Thyroid gland (tissue), 4 donors: ENCODE measurements around the gene C19orf73. TPM values are rescaled to one million over a fixed set of nuclear protein-coding genes. Genes with fewer than 3 reads are reported as not detected.
"Not testable (repeated sequence)": the region's sequence is repeated elsewhere in the genome, so short reads cannot be mapped to it uniquely, and the experiment has no call there.

Experiments
- DNase-seq, 2 donors: peaks; one replicate each; pipeline ENCODE4 v3.0.0-alpha.2; 2019
- H3K27ac ChIP-seq, 3 donors: fragments of 200-600 bp; sonication (generic); 1 replicate in 2 of 3; 2 replicates in 1 of 3; pipeline ENCODE4 v1.5.1; 2016 to 2019; ENCODE audit warnings: mild to moderate bottlenecking in 1 of 3, moderate library complexity in 1 of 3
- H3K27me3 ChIP-seq: fragments of 200-600 bp; sonication (generic); one replicate; pipeline ENCODE4 v1.5.1; 2019
- H3K36me3 ChIP-seq, 2 donors: fragments of 200-600 bp; sonication (generic); one replicate each; pipeline ENCODE4 v1.5.1; 2016 to 2019
- H3K4me1 ChIP-seq, 2 donors: fragments of 200-600 bp; sonication (generic); one replicate each; pipeline ENCODE4 v1.5.1; 2017 to 2019
- H3K4me3 ChIP-seq, 3 donors: fragments of 200-600 bp; sonication (generic); replicated peaks in 1 of 3; 1 replicate in 2 of 3; 2 replicates in 1 of 3; pipeline ENCODE4 v1.5.1; 2016; ENCODE audit warnings: mild to moderate bottlenecking in 1 of 3
- H3K9me3 ChIP-seq: fragments of 200-600 bp; sonication (generic); one replicate; pipeline ENCODE4 v1.5.1; 2017
- CTCF ChIP-seq, 6 experiments: fragments of 200-600 bp in 3 of 6; fragments of 450-650 bp in 3 of 6; sonication (generic) in 3 of 6; IDR thresholded peaks; one replicate each; pipeline ENCODE4 v1.5.1; 2016 to 2019; ENCODE audit warnings: antibody characterized with exemption in 6 of 6, mild to moderate bottlenecking in 2 of 6, inconsistent platforms in 1 of 6, moderate library complexity in 1 of 6
- POLR2A ChIP-seq, 2 donors: fragments of 450-650 bp; IDR thresholded peaks; one replicate each; pipeline ENCODE4 v1.6.1; 2017; ENCODE audit warnings: antibody characterized with exemption in 2 of 2, mild to moderate bottlenecking in 2 of 2, moderate library complexity in 1 of 2
- WGBS, 2 donors: methylation state at CpG; one replicate each; pipeline ENCODE4 v1.1.5; 2017; 5-methylcytosine and 5-hydroxymethylcytosine counted together
- intact Hi-C: fragments of 100-400 bp; cut with DNase I; formaldehyde crosslinking; loops from one replicate; pipeline ENCODE4 v1.15.1; 2023
- total RNA-seq, 4 donors: library from RNA; depleted of rRNA; stranded (reverse); fragments of >200 nt; gene quantifications; one replicate each; pipeline ENCODE4 v1.2.3, GENCODE V29; 2016

The C19orf73 gene
- total RNA-seq, 4 donors from 2014 or later, result 1.7 to 13.4 (median 6.1) TPM

- Histone ChIP-seq H3K4me3 (no peak overlapping the region), H3K9me3 (no peaks in the 10 kb centered on the region), H3K27me3 (no peaks in the 10 kb centered on the region), H3K27ac (no peak overlapping the region), H3K4me1 (peaks cover 12 to 19% of the 10 kb centered on the region in 2 donors), H3K36me3 (no peaks in the 10 kb centered on the region)
- no peak for TF ChIP-seq POLR2A (IDR thresholded peaks at IDR 0.05)
- TF ChIP-seq CTCF (IDR thresholded peaks at IDR 0.05), result no peak
- intact Hi-C loops, result no loop called here
- WGBS, 2 donors, result 59 to 70% methylated on average over 15 of the region's 15 CpGs
- no peak for DNase-seq
Observed at GRCh38 chr19:49128545-49129237, 9.7 kb upstream of the C19orf73 start.

GRCh38 chr19:49127674-49128544, 9.0 kb upstream of the C19orf73 start:
- Histone ChIP-seq H3K4me1 (peaks cover 10 to 12% of the 10 kb centered on the region in 2 donors), H3K9me3 (no peaks in the 10 kb centered on the region), H3K27ac (peak overlapping the region in 2 of 3 donors; percentile 18 to 46), H3K27me3 (no peaks in the 10 kb centered on the region), H3K36me3 (no peaks in the 10 kb centered on the region), H3K4me3 (no peak overlapping the region)
- 5 to 6% methylated on average over 34 to 36 of the region's 63 CpGs for WGBS, 2 donors
- intact Hi-C loops, result no loop called here
- peak; percentile 95 to 97 for DNase-seq
- peak in 3 of 6 experiments; percentile 13 to 32 (median 25) for TF ChIP-seq CTCF (IDR thresholded peaks at IDR 0.05)
- peak in 1 of 2 donors; percentile 33 for TF ChIP-seq POLR2A (IDR thresholded peaks at IDR 0.05)

GRCh38 chr19:49127225-49127624, 8.3 kb upstream of the C19orf73 start:
- H3K4me3 ChIP-seq, intact Hi-C loops, DNase-seq, H3K36me3 ChIP-seq, H3K27me3 ChIP-seq, H3K9me3 ChIP-seq, H3K27ac ChIP-seq: not testable (repeated sequence)
- WGBS, 2 donors, result 89% methylated on average over 12 of the region's 12 CpGs
- peaks cover 10 to 12% of the 10 kb centered on the region in 2 donors for H3K4me1 ChIP-seq

GRCh38 chr19:49126575-49126974, 7.6 kb upstream of the C19orf73 start:
- TF ChIP-seq CTCF (IDR thresholded peaks at IDR 0.05) (no peak), POLR2A (IDR thresholded peaks at IDR 0.05) (no peak)
- H3K27me3 ChIP-seq, result no peaks in the 10 kb centered on the region
- H3K9me3 ChIP-seq, result no peaks in the 10 kb centered on the region
- H3K4me1 ChIP-seq, result peaks cover 10 to 12% of the 10 kb centered on the region in 2 donors
- no peak overlapping the region for H3K4me3 ChIP-seq
- 71 to 95% methylated on average over 4 of the region's 4 CpGs for WGBS, 2 donors
- intact Hi-C loops, result no loop called here
- no peak overlapping the region for H3K27ac ChIP-seq
- no peaks in the 10 kb centered on the region for H3K36me3 ChIP-seq
- no peak for DNase-seq

- intact Hi-C loops, result no loop called here
- WGBS, 2 donors, result 30 to 43% methylated on average over 15 to 19 of the region's 23 CpGs
- no peak for DNase-seq
- Histone ChIP-seq H3K9me3 (no peaks in the 10 kb centered on the region), H3K4me1 (peaks cover 12 to 13% of the 10 kb centered on the region in 2 donors), H3K36me3 (no peaks in the 10 kb centered on the region), H3K27ac (no peak overlapping the region), H3K4me3 (no peak overlapping the region), H3K27me3 (no peaks in the 10 kb centered on the region)
- no peak for TF ChIP-seq CTCF (IDR thresholded peaks at IDR 0.05)
- TF ChIP-seq POLR2A (IDR thresholded peaks at IDR 0.05), result no peak
Observed at GRCh38 chr19:49125025-49125731, 6.2 kb upstream of the C19orf73 start.

- H3K9me3 ChIP-seq, H3K4me3 ChIP-seq, intact Hi-C loops, H3K36me3 ChIP-seq, DNase-seq, H3K27me3 ChIP-seq, H3K27ac ChIP-seq: not testable (repeated sequence)
- H3K4me1 ChIP-seq, result peaks cover 16 to 18% of the 10 kb centered on the region in 2 donors
- WGBS, 2 donors, result 89 to 91% methylated on average over 11 of the region's 11 CpGs
Observed at GRCh38 chr19:49123285-49123684, 4.3 kb upstream of the C19orf73 start.

GRCh38 chr19:49121841-49122240, 2.9 kb upstream of the C19orf73 start:
- H3K4me1 ChIP-seq, result peaks cover 19 to 22% of the 10 kb centered on the region in 2 donors
- H3K4me3 ChIP-seq, intact Hi-C loops, DNase-seq, H3K36me3 ChIP-seq, H3K27me3 ChIP-seq, H3K9me3 ChIP-seq, H3K27ac ChIP-seq: not testable (repeated sequence)
- 72 to 78% methylated on average over 10 of the region's 10 CpGs for WGBS, 2 donors
